ENCODE measurements around the gene CDKL5. TPM values are rescaled to one million over a fixed set of nuclear protein-coding genes. Genes with fewer than 3 reads are reported as not detected.

The CDKL5 gene
- total and polyA plus RNA-seq, 10 donors = 0.24 to 10.6 (median 7.0) TPM

GRCh38 chrX:18639280-18639679 lies 213.9 kb downstream of the CDKL5 start:
- WGBS, 5 donors = 88 to 100% (median 94%) methylated on average over 2 of the region's 2 CpGs
- intact Hi-C loops (cut with DNase I; ENCODE audit: low total_unique reads) = no loop called here
- DNase-seq = no peak
- Histone ChIP-seq H3K36me3 (no peaks in the 10 kb centered on the region), H3K27ac (no peak overlapping the region), H3K4me3 (no peak overlapping the region), H3K27me3 (replicated peaks in 1 of 7) (no peaks in the 10 kb centered on the region), H3K9me3 (no peaks in the 10 kb centered on the region), H3K4me1 (no peaks in the 10 kb centered on the region)
- no peak for TF ChIP-seq POLR2AphosphoS5 (IDR thresholded peaks at IDR 0.05)
- TF ChIP-seq CTCF (IDR thresholded peaks at IDR 0.05 in 8 of 11, conservative IDR thresholded peaks at IDR 0.05 in 3 of 11) = no peak

GRCh38 chrX:18640686-18641085 lies 215.3 kb downstream of the CDKL5 start:
- intact Hi-C loops (cut with DNase I; ENCODE audit: low total_unique reads) = no loop called here
- DNase-seq = peak; percentile 24
- TF ChIP-seq POLR2AphosphoS5 (IDR thresholded peaks at IDR 0.05) = no peak
- TF ChIP-seq CTCF (IDR thresholded peaks at IDR 0.05 in 8 of 11, conservative IDR thresholded peaks at IDR 0.05 in 3 of 11) = no peak
- no peak for TF ChIP-seq POLR2A (IDR thresholded peaks at IDR 0.05)
- WGBS, 5 donors = 55 to 77% (median 72%) methylated on average over 9 to 10 of the region's 10 CpGs
- Histone ChIP-seq H3K4me3 (no peak overlapping the region), H3K4me1 (no peaks in the 10 kb centered on the region), H3K36me3 (no peaks in the 10 kb centered on the region), H3K27me3 (replicated peaks in 1 of 7) (no peaks in the 10 kb centered on the region), H3K27ac (no peak overlapping the region), H3K9me3 (no peaks in the 10 kb centered on the region)

- Histone ChIP-seq H3K36me3 (no peaks in the 10 kb centered on the region), H3K9me3 (no peaks in the 10 kb centered on the region), H3K27ac (no peak overlapping the region), H3K4me3 (no peak overlapping the region), H3K27me3 (replicated peaks in 1 of 7) (no peaks in the 10 kb centered on the region), H3K4me1 (no peaks in the 10 kb centered on the region)
- DNase-seq = no peak
- WGBS, 5 donors = 73 to 98% (median 96%) methylated on average over 3 of the region's 3 CpGs
- TF ChIP-seq CTCF (IDR thresholded peaks at IDR 0.05 in 8 of 11, conservative IDR thresholded peaks at IDR 0.05 in 3 of 11) (no peak), POLR2AphosphoS5 (IDR thresholded peaks at IDR 0.05) (no peak), POLR2A (IDR thresholded peaks at IDR 0.05) (no peak)
- intact Hi-C loops (cut with DNase I; ENCODE audit: low total_unique reads) = no loop called here
These were observed 217.8 kb downstream of the CDKL5 start for GRCh38 chrX:18643243-18643642.

- no peak for DNase-seq
- Histone ChIP-seq H3K27ac (no peak overlapping the region), H3K9me3 (no peaks in the 10 kb centered on the region), H3K27me3 (replicated peaks in 1 of 7) (no peaks in the 10 kb centered on the region), H3K36me3 (no peaks in the 10 kb centered on the region), H3K4me3 (no peak overlapping the region), H3K4me1 (no peaks in the 10 kb centered on the region)
- TF ChIP-seq POLR2A (IDR thresholded peaks at IDR 0.05) = no peak
- TF ChIP-seq POLR2AphosphoS5 (IDR thresholded peaks at IDR 0.05) = no peak
- no peak for TF ChIP-seq CTCF (IDR thresholded peaks at IDR 0.05 in 8 of 11, conservative IDR thresholded peaks at IDR 0.05 in 3 of 11)
- 62 to 86% (median 69%) methylated on average over 3 of the region's 3 CpGs for WGBS, 5 donors
- intact Hi-C loops (cut with DNase I; ENCODE audit: low total_unique reads) = no loop called here
These were observed 218.4 kb downstream of the CDKL5 start for GRCh38 chrX:18643853-18644252.

Measured in spleen (tissue), 11 donors.